NCI-H1694 (cell line): Measurements from ENCODE around the gene SRP19.
"Not testable (repeated sequence)": the region's sequence is repeated elsewhere in the genome, so short reads cannot be mapped to it uniquely, and the experiment has no call there.

Source experiments
- DNase-seq: peaks from one replicate; lab custom pipeline; 2025; lab: John Stamatoyannopoulos, UW

The SRP19 gene

DNA sequence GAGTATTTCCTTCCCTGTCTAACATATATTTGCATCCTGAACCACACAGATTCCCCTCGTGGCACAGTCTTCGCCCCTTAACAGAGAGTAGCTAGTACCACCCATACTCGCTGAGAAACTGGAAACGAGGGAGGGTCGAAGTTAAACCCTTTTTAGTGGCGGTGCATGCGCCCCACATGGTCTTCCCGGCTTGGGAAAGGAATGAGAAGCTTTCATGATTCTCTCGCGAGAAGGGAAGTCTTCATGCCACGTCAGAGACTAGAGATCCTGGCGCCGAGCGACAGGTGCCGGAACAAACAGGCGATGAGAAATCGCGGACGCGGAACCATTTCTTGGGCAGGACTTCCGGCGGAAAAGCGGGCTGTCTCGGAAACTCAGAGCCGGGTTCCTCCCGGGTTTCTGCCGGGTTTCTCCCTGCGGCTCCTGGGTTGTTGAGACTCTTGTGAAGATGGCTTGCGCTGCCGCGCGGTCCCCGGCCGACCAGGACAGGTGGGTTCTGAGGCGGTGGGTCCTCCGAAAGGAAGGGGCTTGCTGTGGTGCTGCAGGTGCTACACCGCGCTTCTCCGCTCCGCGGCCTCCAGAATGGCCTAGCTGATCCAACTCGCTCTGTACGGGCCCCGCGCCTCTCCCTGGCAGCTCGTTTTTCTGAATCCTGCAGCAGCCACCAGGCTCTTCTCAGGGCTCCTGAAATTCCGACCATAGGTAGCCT, at the start of gene SRP19:
TSS of gene SRP19 (plus strand) at position 359 of the 709 bp plus-strand sequence. CDS start at position 449, 90 bp downstream.
- peak; percentile 95 for DNase-seq

DNA sequence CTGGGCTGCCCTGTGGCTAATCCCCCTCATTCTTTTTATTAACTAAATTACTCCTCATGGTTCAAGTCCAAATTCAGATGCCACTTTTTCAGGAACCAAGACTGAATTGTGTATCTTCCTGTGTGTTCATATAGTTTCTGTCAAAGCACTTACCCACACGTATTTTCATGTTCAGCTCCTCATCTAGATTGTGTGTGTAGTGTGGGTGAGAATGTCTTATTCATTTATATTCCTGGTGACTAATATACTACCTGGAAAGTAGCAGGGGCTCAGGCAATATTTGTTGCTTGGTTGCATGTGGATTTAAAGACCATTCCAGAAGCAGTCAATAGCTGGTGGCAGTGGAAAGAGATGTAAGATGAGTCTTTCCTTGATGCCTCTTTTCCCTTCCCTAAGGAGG, 48.5 kb upstream of the SRP19 start:
- DNase-seq: no peak

DNA sequence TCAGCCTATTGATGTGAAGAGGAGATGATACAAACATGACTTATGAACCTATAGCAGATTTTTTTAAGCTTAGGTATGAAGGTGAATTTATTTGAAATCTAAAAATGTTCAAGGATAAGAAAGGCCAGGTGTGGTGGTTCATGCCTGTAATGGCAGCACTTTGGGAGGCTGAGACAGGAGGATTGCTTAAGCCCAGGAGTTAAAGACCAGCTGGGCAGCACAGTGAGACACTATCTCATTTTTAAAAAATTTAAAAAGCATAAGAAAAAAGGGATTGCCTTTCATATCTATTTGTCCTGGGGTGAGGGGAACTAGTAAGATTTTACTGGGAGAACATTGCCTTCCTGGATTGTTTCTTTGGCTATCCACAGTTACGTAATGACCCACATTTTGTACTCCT, 40.8 kb upstream of the SRP19 start:
- no peak for DNase-seq

DNA sequence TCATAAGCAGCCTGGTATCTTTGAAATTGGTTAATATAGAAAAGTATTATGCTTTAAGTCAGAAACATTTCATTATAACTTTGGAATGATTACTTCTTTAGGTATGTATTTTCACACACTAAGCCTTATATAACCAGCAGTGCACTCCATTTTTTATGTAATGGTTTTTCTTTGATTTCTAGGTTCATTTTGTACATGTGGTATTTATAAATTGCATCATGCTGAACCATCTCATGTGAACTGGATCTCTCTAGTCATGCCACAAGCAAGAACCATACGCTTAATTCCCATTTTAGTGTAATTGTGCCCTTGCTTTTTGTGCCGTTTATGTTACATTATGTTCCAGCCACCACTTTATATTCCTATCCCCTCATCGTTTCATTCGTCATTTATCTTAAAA, 38.6 kb upstream of the SRP19 start:
- DNase-seq: no peak

DNA sequence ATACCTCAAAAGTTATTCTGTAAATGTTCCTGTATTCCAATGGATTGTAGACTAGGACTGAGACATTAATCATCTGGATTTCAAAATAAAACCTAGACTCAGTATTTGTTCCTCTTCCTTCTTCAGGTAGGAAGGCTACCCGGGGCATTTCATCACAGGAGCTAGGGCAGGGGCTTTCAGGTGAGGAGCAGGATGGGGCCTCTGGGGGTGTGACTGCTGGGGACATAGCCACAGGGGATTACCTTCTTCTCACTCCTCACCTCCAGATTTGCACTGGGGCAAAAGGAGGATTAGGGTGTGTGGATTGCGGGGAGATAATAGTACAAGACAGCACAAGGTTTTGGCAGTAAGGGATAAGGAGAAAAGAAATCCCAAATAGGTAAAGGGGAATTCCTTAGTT, 37.9 kb upstream of the SRP19 start:
- no peak for DNase-seq

DNA sequence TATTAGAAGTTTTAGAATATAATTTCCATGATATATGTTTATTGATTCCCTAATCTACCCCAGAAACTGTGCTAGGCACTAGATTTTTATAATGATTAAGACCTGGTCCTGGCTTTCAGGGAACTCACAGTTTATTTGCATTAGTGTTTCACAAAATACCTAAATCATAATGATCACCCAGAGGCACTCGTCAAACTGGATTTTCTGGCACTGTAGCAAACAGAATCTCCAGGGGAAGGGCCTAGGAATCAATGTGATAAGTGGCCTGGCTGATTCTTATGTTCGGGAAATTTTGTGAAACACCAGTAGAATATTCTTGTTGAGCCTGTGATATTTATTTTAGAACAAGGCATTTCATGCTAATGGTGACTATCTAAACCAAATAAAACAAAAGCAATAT, 37.4 kb upstream of the SRP19 start:
- DNase-seq: no peak

DNA sequence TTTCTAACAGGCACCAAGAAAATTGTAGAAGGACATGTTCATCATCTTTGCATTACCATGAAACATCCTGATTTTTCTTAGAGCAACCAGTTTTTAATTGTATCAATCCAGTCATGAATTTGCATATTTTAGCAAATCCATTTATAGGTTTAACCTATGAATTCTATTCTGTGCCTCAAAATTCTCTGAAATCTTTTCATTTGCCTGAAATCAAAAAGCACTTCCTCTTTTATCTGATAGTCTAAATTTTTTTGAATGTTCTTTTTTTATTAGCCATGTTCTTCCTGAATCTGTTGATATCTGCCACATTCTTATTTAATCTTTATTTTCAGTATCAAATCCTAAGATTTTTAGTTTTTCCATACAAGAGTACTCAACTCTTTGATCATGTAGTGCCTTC, 36.9 kb upstream of the SRP19 start:
- no peak for DNase-seq

DNA sequence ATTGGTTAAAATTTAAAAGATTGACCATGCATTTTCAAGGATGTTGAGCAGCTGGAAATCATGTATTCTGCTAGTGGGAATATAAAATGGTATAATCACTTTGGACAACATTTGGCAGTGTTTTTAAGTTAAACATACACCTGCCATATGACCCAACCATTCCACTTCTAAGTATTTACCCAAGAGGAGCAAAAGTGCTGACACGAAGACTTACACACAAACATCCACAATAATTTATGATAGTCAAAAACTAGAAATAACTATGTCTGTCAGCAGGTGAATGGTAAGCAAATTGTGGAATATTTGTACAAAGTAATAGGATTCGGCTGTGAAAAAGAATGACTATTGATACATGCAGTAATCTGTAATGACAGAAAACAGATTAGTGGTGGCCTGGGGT, 30.7 kb upstream of the SRP19 start:
- DNase-seq: no peak

DNA sequence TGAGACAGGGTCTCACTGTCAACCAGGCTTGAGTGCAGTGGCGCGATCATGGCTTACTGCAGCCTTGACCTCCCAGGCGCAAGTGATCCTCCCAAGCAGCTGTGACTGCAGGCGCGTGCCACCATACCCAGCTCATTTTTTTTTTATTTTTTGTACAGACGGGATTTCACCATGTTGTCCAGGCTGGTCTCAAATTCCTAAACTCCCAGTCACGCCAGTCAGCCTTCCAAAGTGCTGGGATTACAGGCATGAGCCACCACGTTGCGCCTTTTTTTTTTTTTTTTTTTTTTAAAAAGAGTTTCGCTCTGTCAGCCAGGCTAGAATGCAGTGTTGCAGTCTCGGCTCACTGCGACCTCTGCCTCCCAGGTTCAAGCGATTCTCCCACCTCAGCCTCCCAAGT, 27.1 kb upstream of the SRP19 start:
- no peak for DNase-seq

DNA sequence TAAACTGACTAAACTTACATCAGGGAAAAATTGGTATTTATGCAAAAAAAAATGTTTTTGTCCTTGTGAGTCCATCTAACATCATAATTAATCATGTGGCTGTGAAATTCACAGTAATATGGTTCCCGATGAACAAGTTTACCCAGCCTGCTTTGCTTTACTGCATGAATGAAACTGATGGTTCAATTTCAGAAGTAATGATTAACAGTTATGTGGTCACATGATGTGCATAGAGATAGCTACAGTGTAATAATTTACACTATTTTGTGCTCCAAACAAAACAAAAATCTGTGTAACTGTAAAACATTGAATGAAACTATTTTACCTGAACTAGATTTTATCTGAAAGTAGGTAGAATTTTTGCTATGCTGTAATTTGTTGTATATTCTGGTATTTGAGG, 16.6 kb upstream of the SRP19 start:
- no peak for DNase-seq

DNA sequence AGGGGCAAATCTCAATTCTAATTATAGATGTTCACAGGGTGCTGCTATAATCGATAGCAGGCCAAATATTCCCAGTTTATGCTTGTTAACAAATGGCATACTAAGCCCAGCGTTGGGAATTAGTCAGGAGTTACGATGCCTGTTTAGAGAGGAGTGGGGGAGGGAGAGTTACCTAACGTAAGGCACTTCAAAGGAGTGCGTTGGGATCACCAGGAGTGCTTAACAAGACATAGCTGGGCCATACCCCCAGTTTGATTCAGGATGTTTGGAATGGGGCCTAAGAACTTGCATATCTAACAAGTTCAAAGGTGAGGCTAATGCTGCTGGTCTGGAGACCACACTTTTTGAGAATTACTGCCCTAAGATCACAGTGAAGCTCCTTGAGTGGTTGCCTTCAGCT, 14.5 kb upstream of the SRP19 start:
- no peak for DNase-seq

DNA sequence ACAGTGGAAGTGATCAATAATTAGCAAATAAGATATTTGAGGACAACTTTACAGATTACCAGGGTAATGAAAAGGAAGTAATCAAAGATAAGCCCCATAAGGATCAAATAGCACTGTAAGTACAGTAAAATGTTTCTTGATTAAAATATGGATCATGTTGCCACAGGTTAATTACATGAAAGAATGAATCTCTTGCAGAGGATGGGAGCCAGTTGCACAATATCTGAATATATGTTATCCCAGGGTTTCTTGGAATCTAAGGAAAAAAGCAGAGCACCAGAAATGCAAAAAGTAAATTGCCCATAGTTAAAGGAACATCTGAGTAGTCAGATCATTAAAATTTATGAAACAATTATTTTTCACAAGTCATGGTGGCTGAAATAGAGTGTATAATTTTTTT, 13.8 kb upstream of the SRP19 start:
- DNase-seq: no peak

DNA sequence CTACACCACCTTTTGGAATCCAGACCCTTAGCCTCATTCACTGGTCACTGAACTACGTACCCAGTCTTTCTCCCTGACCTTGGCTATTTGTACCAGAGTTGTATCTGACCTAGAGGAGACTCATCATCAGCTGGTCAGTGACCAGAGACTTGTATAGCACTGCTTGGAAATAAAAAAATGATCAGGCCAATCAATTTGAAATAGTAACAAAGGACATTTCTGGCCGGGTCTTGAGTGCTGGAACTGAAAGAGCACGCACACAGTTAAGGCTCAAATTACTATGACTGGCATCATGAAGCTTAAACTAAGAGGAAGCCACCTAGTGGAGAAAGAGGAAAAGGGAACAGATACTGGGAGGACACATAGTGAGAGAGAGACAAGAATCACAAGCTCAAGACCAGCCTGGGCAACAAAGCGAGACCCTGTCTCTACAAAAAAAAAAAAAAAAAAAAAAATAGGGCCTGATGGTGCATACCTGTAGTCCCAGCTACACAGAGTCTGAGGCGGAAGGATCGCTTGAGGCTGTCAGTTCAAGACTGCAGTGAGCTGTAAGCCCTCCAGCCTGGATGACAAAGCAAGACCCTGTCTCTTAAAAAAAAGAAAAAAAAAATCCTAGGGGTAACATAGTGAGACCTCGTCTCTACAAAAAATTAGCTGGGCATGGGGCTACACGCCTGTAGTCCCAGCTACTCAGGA, 12.8 kb upstream of the SRP19 start:
- DNase-seq: peak; percentile 47

DNA sequence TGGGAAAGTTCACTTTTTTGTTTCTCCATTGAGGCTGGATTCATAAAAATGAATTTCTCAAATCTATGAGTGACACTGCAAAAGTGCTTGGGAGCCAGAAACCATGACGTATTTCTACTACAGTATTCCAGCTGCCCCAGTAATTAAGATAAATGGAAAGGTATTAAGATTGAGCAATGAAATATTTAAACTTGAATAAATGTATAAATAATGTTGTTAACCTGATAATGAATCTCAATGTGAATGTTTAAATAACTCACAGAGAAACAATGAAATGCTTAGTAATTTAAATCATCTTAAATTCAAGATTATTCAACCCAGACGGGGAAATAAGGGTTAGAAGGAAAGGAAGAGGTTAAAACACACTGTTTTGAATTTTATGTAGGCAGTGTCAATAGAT, 11.2 kb upstream of the SRP19 start:
- DNase-seq: no peak

DNA sequence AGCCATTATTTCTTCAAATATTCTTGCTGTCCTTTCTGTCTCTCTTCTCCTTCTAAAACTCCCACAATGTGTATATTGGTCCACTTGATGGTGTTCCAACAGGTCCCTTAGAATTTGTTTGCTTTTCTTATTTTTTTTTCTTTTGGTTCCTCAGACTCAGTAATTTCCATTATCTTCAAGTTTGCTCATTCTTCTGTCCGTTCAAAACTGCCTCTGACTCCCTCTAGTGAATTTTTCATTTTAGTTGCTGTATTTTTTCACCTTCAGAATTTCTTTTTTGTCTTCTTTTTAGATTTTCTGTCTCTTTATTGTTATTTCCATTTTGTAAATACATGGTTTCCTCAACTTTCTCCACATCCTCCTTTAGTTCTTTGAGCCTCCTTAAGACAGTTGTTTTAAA, 6.4 kb upstream of the SRP19 start:
- DNase-seq: no peak

DNA sequence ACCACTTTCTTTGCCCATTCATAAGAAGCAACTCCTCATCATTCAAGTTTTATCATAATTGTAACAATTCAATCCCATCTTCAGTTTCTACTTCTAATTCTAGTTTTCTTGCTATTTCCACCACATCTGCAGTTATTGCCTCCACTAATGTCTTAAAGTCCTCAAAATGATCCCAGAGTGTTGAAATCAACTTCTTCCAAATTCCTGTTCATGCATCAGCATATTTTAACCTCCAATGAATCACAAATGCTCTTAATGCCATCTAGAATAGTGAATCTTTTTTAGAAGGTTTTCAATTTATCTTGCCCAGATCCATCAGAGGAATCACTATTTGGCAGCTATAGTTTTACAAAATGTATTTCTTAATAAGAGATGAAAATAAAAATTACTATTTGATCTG, 3.2 kb upstream of the SRP19 start:
- DNase-seq: no peak

DNA sequence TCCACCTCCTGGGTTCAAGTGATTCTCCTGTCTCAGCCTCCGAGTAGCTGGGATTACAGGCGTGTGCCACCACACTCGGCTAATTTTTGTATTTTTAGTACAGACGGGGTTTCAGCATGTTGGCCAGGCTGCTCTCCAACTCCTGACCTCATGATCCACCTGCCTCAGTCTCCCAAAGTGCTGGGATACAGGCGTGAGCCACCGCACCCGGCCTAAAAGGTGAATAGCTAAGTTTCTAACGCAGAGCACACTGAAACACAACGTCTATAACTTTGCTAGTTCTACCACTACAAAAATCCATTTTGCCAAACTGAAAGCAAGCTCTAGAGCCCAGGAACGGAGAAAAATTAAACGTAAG, 537 bp upstream of the SRP19 start:
- not testable (repeated sequence) for DNase-seq

DNA sequence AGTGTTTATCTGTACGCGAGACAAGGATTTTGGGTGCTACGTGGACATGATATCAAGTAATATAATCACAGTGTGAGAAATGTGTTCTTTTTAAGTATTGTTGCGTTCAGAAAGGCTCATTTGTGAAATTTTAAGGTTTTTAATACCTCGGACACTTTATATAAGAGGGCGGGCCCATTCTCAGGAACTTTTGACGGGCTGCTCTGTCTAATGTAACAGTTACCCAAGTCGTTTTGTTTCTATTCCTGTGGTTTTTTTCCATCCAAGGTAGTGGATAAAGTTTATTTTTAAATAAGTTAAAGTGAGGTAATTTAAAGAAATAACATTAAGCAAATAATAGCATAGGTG, 525 bp downstream of the SRP19 start:
- no peak for DNase-seq

DNA sequence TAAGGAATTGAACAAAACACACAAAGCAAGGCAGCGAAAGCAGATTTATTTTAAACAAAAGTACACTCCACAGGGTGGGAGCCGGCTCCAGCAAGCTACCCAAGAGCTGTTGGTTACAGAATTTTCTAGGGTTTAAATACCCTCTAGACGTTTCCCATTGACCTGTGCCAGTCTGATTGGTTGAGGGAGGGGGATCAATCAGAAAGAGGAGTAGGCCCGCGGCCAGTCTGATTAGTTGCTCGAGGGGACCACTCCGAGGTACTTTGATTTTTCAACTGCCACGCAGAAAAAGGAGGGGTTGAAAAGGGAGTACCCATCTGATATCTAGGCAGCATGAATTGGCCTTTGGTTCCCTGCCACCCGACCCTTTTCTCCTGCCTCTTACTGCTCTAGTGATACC, 998 bp downstream of the SRP19 start:
- DNase-seq: no peak

DNA sequence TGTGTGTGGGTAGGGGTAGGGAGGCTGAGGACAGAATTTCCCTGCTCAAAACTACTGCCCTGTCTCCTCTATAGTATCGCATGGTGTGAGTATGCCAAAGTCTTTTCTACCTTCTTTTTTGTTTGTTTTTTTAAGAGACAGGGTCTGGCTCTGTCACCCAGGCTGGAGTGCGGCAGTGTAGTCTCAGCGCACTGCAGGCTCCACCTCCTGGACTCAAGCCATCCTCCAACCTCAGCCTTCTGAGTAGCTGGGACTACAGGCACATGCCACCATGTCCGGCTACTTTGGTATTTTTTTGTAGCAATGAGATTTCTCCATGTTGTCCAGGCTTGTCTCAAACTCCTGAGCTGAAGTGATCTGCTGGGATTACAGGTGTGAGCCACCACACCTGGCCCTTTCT, 2.5 kb downstream of the SRP19 start:
- DNase-seq: no peak

DNA sequence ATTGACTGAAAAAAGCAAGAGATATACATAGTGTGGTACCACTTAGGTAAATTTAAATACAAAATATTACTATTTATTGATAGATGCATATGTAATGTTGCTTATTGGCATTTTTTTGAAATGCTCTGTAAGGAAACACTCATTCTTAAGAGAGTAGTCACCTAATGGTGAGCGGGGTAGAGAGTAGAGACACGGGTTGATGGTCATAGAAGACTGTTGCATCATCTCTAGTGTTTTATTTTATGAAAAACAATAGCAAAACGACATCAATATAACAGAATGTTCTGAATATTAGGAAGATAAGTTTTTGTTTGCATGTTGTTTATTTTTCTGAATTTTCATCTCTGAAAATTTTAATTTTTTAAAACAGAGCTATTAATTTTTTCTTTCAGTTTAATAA, 4.0 kb downstream of the SRP19 start:
- no peak for DNase-seq

DNA sequence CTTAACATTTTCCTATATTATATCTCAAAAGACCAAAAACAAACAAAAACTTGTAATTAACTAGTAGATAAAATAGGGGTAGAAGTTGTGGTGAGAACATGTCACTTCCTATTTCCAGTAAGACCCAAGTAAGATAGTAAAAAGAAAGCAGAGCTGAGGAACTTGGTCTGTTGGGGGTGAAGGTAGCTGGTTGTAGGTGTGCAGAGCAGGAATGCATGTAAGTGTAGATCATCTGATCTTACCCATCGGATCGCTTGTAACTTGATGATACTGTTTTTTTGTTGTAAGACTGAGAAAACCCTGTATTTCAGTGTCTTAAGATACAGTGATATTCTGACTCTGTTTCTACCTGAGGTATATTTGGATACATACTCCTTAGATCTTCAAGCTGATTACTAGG, 5.7 kb downstream of the SRP19 start:
- no peak for DNase-seq

DNA sequence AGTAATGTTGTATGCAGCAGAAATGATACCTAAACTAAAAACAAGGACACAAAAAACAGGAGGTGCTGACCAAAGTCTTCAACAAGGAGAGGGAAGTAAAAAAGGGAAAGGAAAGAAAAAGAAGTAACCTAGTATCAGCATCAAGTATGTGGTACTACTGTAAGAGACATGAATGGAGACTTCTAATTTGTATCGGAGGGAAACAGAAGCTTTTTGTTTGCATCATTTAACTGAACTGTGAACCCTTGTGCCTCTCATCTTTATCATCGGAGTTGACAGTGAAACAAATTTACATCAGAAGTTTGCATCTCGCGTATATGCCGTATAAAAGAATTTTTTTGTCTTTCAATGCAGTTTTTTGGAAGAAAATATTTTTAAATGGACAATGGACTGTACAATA, 6.3 kb downstream of the SRP19 start:
- no peak for DNase-seq

DNA sequence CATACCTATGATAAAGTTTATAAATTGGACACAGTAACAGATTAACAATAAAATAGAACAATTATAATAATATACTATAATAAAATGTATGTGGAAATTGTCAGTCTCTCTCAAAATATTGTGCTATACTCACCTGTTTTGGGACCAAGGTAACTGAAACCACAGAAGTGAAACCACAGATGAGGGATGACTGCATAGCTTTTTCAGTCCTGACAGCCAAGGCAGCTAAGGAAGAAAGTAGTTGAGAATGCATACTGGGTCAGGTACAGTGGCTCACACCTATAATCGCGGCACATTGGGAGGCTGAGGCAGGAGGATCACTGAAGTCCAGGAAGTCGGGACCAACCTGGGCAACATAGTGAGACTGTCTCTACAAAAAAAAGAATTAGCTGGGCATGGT, 8.9 kb downstream of the SRP19 start:
- DNase-seq: no peak
